Gastrocnemius medialis (tissue), 4 donors: ENCODE data around the gene UCK2.

Experiments
- CTCF ChIP-seq, 5 experiments: fragments of 450-650 bp in 3 of 5; fragments of 200-600 bp in 2 of 5; sonication (generic) in 2 of 5; IDR thresholded peaks in 4 of 5; conservative IDR thresholded peaks in 1 of 5; 1 replicate in 4 of 5; 2 replicates in 1 of 5; pipeline ENCODE4 v1.5.1; 2016 to 2019; ENCODE audit warnings: antibody characterized with exemption in 5 of 5, mild to moderate bottlenecking in 3 of 5, moderate library complexity in 3 of 5
- POLR2A ChIP-seq, 2 donors: fragments of 450-650 bp; IDR thresholded peaks; one replicate each; pipeline ENCODE4 v1.6.1; 2017; ENCODE audit warnings: antibody characterized with exemption in 2 of 2, mild to moderate bottlenecking in 2 of 2, moderate library complexity in 2 of 2

- no peak for TF ChIP-seq CTCF (IDR thresholded peaks at IDR 0.05 in 4 of 5, conservative IDR thresholded peaks at IDR 0.05 in 1 of 5)
- no peak for TF ChIP-seq POLR2A (IDR thresholded peaks at IDR 0.05)
Observed at GRCh38 chr1:165890684-165891083, 63.3 kb downstream of the UCK2 start.
